Activated T-helper 1 cell treated with anti-CD3 and anti-CD28 coated beads, Interleukin-2, amount 50 U/mL, for 16 hours (primary cell): ENCODE data around the gene TASOR.
A peak's percentile ranks its signal among the peaks of the same experiment; 100 is the strongest.

Experiments used
- DNase-seq, 2 donors: peaks; one replicate each; pipeline ENCODE4 v3.0.0-alpha.2; 2020; ENCODE audit warnings: low read depth in 1 of 2, low spot score in 1 of 2

The TASOR gene

DNA sequence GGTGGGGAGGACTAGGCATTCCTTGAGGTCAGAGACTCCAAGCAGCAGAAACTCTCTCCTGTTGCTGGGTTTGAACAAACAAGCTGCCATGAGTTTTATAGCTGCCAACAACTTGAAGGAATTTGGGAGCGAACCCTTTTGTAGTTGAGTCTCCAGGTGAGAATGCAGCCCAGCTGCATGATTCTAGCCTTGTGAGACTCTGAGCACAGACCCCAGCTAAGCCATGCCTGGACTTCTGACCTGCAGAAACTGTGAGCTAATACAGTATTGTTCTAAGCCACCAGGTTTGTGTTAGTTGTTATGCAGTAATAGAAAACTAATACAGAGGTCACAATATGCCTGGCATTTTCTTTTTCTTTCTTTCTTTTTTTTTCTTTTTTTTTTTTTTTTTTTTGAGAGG, 6.2 kb upstream of the TASOR start:
- DNase-seq = no peak

DNA sequence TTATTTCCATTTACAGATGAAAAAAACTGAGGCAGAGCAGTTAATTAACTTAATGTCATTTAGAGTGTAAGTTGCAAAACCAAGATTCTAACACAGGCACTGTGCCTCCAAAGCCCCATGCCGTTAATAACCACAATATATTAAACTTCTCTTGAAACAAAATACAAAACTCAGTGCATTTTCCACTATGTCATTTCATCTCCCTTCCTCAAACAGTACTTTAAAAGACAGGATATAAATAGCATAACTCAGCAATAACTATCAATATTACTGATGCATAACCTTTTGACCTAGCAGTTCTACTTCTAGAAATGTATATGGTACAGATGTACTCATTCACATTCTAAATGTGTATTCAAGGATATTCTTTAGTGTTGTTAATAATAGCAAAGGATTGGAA, 5.1 kb upstream of the TASOR start:
- DNase-seq = no peak

GRCh38 chr3:56684029-56684428, 964 bp upstream of the TASOR start:
- no peak for DNase-seq

GRCh38 chr3:56682462-56683121, 473 bp downstream of the TASOR start:
- peak; percentile 58 to 69 for DNase-seq

DNA sequence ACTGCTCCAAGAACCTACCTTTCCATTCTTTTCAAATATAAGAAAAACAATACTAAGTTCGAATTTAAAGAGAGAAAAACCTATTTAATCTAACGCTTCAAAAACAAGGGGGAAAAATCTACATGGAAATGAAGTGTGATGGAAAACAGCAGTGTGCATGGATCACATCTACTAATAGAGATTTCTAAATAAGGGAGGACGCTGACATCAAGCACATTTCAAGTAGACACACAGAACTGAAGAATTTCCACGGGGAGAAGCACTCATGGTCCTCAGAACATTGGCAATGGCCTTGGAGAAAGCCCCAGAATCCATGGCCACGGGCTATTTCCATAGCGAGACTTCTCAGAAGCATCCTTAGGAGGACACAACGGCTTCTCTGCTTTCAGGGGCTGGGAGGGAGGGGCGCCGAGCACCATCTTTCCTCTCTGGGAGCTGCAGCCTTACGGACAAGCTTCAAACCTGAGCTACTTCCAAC, 1.0 kb downstream of the TASOR start:
- DNase-seq = no peak

DNA sequence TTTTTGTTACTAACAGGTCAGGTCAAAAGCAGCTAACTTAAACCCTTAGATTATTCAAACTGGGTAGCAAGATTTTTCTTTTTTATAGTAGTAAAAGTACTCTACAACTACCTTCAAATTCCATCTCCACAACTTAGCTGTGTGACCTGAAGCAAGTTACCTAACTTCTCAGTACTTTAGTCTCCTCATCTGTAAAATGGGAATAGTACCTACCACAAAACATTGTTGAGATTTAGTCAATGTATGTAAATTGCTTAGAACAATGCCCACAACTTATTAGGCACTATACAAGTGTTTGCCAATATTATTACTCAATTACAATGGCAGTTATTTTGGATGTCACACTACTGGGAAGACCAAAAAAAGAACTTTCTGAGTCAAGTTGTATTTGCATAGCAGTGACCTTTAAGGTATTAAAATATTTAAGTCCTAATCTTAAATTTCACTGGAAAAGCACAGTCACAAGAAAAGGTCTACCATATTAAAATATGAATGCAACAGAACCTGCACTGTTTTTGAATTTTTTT, 2.9 kb downstream of the TASOR start:
- DNase-seq = no peak

- DNase-seq = no peak
These were observed 5.8 kb downstream of the TASOR start for GRCh38 chr3:56677286-56677685.

GRCh38 chr3:56673781-56674457, 9.1 kb downstream of the TASOR start:
- DNase-seq = no peak

GRCh38 chr3:56667973-56668579, 15.0 kb downstream of the TASOR start:
- DNase-seq = no peak

- DNase-seq = no peak
These were observed 18.2 kb downstream of the TASOR start for GRCh38 chr3:56664823-56665222.

DNA sequence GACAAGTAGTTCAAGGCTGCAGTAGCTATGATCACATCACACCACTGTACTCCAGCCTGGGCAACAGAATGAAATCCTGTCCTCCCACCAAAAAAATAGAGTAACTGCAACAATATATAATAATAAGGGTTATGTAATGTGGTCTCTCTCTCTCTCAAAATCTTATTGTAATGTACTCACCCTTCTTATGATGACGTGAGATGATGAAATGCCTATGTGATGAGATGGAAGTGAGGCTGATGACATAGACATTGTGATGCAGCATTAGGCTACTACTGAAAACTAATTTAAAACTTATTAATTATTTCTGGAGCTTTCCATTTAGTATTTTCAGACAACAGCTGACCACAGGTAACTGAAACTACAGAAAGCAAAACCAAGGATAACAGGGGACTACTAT, 27.4 kb downstream of the TASOR start:
- no peak for DNase-seq

DNA sequence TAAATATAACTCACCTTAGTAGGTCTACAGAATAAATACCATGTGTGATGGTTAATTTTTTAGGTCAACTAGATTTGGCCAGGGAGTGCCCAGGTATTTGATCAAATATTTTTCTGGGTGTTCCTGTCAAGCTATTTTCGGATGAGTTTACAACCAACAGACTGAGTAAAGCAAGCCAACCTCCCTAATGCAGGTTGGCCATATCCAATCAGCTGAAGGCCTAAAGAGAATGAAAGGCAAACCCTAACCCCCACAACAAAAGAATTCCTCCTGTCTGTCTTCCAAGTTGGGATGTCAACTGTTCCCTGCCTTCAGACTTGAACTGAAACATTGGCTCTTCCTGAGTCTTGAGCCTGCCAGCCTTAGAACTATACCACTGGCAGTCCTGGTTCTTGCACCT, 28.6 kb downstream of the TASOR start:
- DNase-seq = no peak

DNA sequence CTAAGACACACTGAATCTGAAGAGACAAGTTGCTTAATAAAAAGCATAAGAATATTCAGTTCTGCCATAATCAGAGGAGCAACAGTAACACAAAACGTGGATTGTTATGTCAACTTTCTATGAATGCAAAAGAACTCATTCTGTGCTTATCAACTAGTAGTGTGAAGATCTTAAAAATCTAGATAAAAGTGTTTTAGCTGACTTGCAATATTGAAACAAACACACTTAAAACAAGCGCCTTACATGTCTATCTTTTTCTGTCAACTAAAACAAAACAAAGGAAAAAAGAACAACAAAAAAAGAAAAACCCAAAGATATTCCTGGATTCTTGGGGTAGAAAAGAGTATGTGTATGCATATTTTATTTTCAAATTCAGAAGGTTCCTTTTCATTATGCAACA, 37.7 kb downstream of the TASOR start:
- DNase-seq = no peak

DNA sequence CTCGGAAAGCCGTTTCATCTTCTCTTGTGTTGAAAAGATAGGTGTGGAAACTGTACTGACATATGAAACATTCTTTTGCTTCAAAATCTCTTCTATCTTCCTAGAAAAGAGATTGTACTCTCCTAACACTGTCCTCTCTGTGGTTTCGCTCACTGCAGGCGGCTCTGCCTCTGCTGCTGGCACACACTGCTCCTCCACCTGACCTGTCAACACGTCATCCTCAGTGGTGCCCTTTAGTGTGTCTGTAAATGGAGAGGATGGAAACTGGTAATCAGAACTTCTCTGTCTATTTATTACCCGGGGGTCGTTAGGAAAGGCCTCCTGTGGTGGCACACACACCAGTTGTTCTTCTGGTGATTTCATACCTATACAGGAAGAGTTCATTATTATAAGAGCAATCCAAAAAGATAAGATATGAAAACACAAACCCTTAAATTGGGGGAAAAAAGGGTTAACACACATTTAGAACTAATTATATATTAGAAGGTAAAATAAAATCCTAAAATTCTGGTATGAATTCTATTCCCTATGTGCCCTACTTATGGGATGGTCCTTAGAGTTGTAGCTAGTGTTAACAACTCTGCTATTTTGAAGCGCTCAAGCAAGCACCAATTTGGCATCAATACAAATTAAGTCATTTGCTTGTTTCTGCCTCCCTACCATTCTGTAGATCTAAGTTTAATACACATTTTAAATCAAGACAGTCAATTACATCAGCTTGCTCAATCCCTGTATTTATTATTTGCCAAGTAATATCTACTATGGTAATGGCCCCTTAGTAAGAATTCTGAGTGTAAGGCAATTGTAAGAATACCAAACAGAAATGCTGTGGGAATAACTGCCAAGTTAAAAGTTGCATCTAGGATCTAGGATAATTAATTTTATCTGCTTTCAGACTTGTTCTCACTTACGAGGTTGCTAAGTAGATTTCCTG, 49.2 kb downstream of the TASOR start:
- DNase-seq = no peak
